ENCODE results near the gene OLFML2A. TPM values are rescaled to one million over a fixed set of nuclear protein-coding genes. Genes with fewer than 3 reads are reported as not detected.

OLFML2A gene
- total and polyA plus RNA-seq, 2 experiments from 2014 or later, result 0.11 to 0.14 TPM

- no peaks in the 10 kb centered on the region for H3K9me2 ChIP-seq (ENCODE audit: insufficient read depth)
- no peak overlapping the region for H3K27ac ChIP-seq
- 0 out of 2 replicates have a peak, but pooled peaks cover 5% of the 10 kb centered on the region for H3K4me1 ChIP-seq (ENCODE audit: insufficient read depth)
- H3K9me3 ChIP-seq (ENCODE audit: low read depth), result no peaks in the 10 kb centered on the region
- no peak overlapping the region for H2AFZ ChIP-seq
- no peak overlapping the region for H3K9ac ChIP-seq
- no peak for TF ChIP-seq EZH2phosphoT487 (IDR thresholded peaks at IDR 0.05; ENCODE audit: insufficient read depth, low read depth)
- no peak for TF ChIP-seq EZH2 (IDR thresholded peaks at IDR 0.05; ENCODE audit: insufficient read depth, poor library complexity, severe bottlenecking)
- DNase-seq, result peak; percentile 42
- no peaks in the 10 kb centered on the region for H4K20me1 ChIP-seq (ENCODE audit: insufficient read depth)
- H3K4me2 ChIP-seq (ENCODE audit: unreplicated experiment), result no peak overlapping the region
- H3K36me3 ChIP-seq (ENCODE audit: low read depth), result no peaks in the 10 kb centered on the region
- no peaks in the 10 kb centered on the region for H3K27me3 ChIP-seq (replicated peaks; ENCODE audit: insufficient read depth)
- no peaks in the 10 kb centered on the region for H3F3A ChIP-seq (ENCODE audit: insufficient read depth)
- no peaks in the 10 kb centered on the region for H3K79me2 ChIP-seq (ENCODE audit: insufficient read depth)
- H3K4me3 ChIP-seq, result no peak overlapping the region
- WGBS, 2 experiments (ENCODE audit: low coverage in 1 of 2, low lambda C conversion rate in 2 of 2, missing lambda C conversion rate in 2 of 2), result 81 to 86% methylated on average over 12 of the region's 12 CpGs
- in situ Hi-C loops (cut with MboI), result no loop called here
These were observed 62.8 kb downstream of the OLFML2A start for GRCh38 chr9:124839612-124840299.

- in situ Hi-C loops (cut with MboI), result no loop called here
- no peaks in the 10 kb centered on the region for H3K27me3 ChIP-seq (replicated peaks; ENCODE audit: insufficient read depth)
- H4K20me1 ChIP-seq (ENCODE audit: insufficient read depth), result no peaks in the 10 kb centered on the region
- no peaks in the 10 kb centered on the region for H3F3A ChIP-seq (ENCODE audit: insufficient read depth)
- no peaks in the 10 kb centered on the region for H3K4me1 ChIP-seq (ENCODE audit: insufficient read depth)
- no peak overlapping the region for H3K4me2 ChIP-seq (ENCODE audit: unreplicated experiment)
- peak; percentile 43 for DNase-seq
- H3K36me3 ChIP-seq (ENCODE audit: low read depth), result no peaks in the 10 kb centered on the region
- no peaks in the 10 kb centered on the region for H3K9me2 ChIP-seq (ENCODE audit: insufficient read depth)
- H3K9ac ChIP-seq, result no peak overlapping the region
- no peaks in the 10 kb centered on the region for H3K9me3 ChIP-seq (ENCODE audit: low read depth)
- no peak overlapping the region for H3K27ac ChIP-seq
- no peak overlapping the region for H3K4me3 ChIP-seq
- WGBS, 2 experiments (ENCODE audit: low coverage in 1 of 2, low lambda C conversion rate in 2 of 2, missing lambda C conversion rate in 2 of 2), result 71 to 73% methylated on average over 17 to 18 of the region's 18 CpGs
- H2AFZ ChIP-seq, result no peak overlapping the region
- TF ChIP-seq EZH2phosphoT487 (IDR thresholded peaks at IDR 0.05; ENCODE audit: insufficient read depth, low read depth) (no peak), EZH2 (IDR thresholded peaks at IDR 0.05; ENCODE audit: insufficient read depth, poor library complexity, severe bottlenecking) (no peak)
- H3K79me2 ChIP-seq (ENCODE audit: insufficient read depth), result no peaks in the 10 kb centered on the region
These were observed 63.4 kb downstream of the OLFML2A start for GRCh38 chr9:124840300-124840833.

- Histone ChIP-seq H3K9ac (no peak overlapping the region), H3K4me3 (no peak overlapping the region), H3K9me3 (ENCODE audit: low read depth) (no peaks in the 10 kb centered on the region), H3K27ac (no peak overlapping the region), H4K20me1 (ENCODE audit: insufficient read depth) (no peaks in the 10 kb centered on the region), H3K36me3 (ENCODE audit: low read depth) (no peaks in the 10 kb centered on the region), H2AFZ (no peak overlapping the region), H3F3A (ENCODE audit: insufficient read depth) (no peaks in the 10 kb centered on the region), H3K79me2 (ENCODE audit: insufficient read depth) (no peaks in the 10 kb centered on the region), H3K4me1 (ENCODE audit: insufficient read depth) (no peaks in the 10 kb centered on the region), H3K27me3 (replicated peaks; ENCODE audit: insufficient read depth) (no peaks in the 10 kb centered on the region), H3K4me2 (ENCODE audit: unreplicated experiment) (no peak overlapping the region), H3K9me2 (ENCODE audit: insufficient read depth) (no peaks in the 10 kb centered on the region)
- DNase-seq, result no peak
- 77 to 85% methylated on average over 9 to 14 of the region's 14 CpGs for WGBS, 2 experiments (ENCODE audit: low coverage in 1 of 2, low lambda C conversion rate in 2 of 2, missing lambda C conversion rate in 2 of 2)
- TF ChIP-seq EZH2 (IDR thresholded peaks at IDR 0.05; ENCODE audit: insufficient read depth, poor library complexity, severe bottlenecking), result no peak
- TF ChIP-seq EZH2phosphoT487 (IDR thresholded peaks at IDR 0.05; ENCODE audit: insufficient read depth, low read depth), result no peak
- in situ Hi-C loops (cut with MboI), result no loop called here
These were observed 64.3 kb downstream of the OLFML2A start for GRCh38 chr9:124841075-124841821.

- Histone ChIP-seq H4K20me1 (ENCODE audit: insufficient read depth) (no peaks in the 10 kb centered on the region), H3K79me2 (ENCODE audit: insufficient read depth) (no peaks in the 10 kb centered on the region), H3K9me2 (ENCODE audit: insufficient read depth) (no peaks in the 10 kb centered on the region), H3K4me3 (no peak overlapping the region), H2AFZ (no peak overlapping the region), H3K9ac (no peak overlapping the region), H3K4me2 (ENCODE audit: unreplicated experiment) (no peak overlapping the region), H3K9me3 (ENCODE audit: low read depth) (no peaks in the 10 kb centered on the region), H3F3A (ENCODE audit: insufficient read depth) (no peaks in the 10 kb centered on the region), H3K4me1 (ENCODE audit: insufficient read depth) (no peaks in the 10 kb centered on the region), H3K27ac (no peak overlapping the region), H3K36me3 (ENCODE audit: low read depth) (no peaks in the 10 kb centered on the region), H3K27me3 (replicated peaks; ENCODE audit: insufficient read depth) (no peaks in the 10 kb centered on the region)
- no peak for TF ChIP-seq EZH2phosphoT487 (IDR thresholded peaks at IDR 0.05; ENCODE audit: insufficient read depth, low read depth)
- TF ChIP-seq EZH2 (IDR thresholded peaks at IDR 0.05; ENCODE audit: insufficient read depth, poor library complexity, severe bottlenecking), result no peak
- in situ Hi-C loops (cut with MboI), result no loop called here
- DNase-seq, result no peak
- whole genome bisulfite sequencing, 2 experiments (ENCODE audit: low coverage in 1 of 2, low lambda C conversion rate in 2 of 2, missing lambda C conversion rate in 2 of 2), result 72 to 75% methylated on average over 11 of the region's 11 CpGs
These were observed 66.6 kb downstream of the OLFML2A start for GRCh38 chr9:124843456-124844034.
